PFSK-1 (cell line): Measurements from ENCODE around the gene ORMDL3.

ENCODE experiments used
- REST ChIP-seq, 2 experiments: IDR thresholded peaks; 2 replicates each; pipeline versions ENCODE4 v1.6.1 to v1.8.0; 2011 to 2012; ENCODE audit warnings: low read depth in 2 of 2, low read length in 2 of 2, control low read depth in 1 of 2, inconsistent platforms in 1 of 2, mild to moderate bottlenecking in 1 of 2, moderate library complexity in 1 of 2; ENCODE audit not compliant: insufficient read depth in 1 of 2
- TAF1 ChIP-seq: IDR thresholded peaks from 2 replicates; pipeline ENCODE4 v1.6.1; 2012; ENCODE audit warnings: low read length, control low read depth, borderline replicate concordance; ENCODE audit not compliant: insufficient read depth

- TF ChIP-seq TAF1 (no peak), REST (IDR thresholded peaks at IDR 0.05; ENCODE audit: insufficient read depth in 1 of 2, low read depth in 2 of 2, low read length in 2 of 2) (no peak)
Observed at GRCh38 chr17:39950871-39951348, 23.5 kb upstream of the ORMDL3 start.
